Panc1 (cell line): ENCODE results near the gene ALOXE3.

Source experiments
- POLR2AphosphoS5 ChIP-seq: IDR thresholded peaks from 2 replicates; pipeline ENCODE4 v1.6.1; 2012; ENCODE audit warnings: mild to moderate bottlenecking, low read depth, low read length, moderate library complexity
- SIN3A ChIP-seq: IDR thresholded peaks from 2 replicates; pipeline ENCODE4 v1.6.1; 2012; ENCODE audit warnings: low read depth, mild to moderate bottlenecking, low read length, moderate library complexity, borderline replicate concordance; ENCODE audit not compliant: insufficient read depth
- TCF7L2 ChIP-seq: IDR thresholded peaks from 2 replicates; pipeline ENCODE4 v1.6.1; 2011; ENCODE audit warnings: mild to moderate bottlenecking, low read depth, low read length, inconsistent platforms
- TF ChIP-seq, protein P1 (sequence below), 2 experiments: IDR thresholded peaks; 2 replicates each; pipeline ENCODE4 v1.6.1; 2011 to 2012; ENCODE audit warnings: low read depth in 2 of 2, control low read depth in 1 of 2, low read length in 1 of 2, mild to moderate bottlenecking in 1 of 2, moderate library complexity in 1 of 2; ENCODE audit not compliant: insufficient read depth in 1 of 2
- TF ChIP-seq, protein P2 (sequence below): fragments of 450-650 bp; IDR thresholded peaks from 2 replicates; pipeline ENCODE4 v1.5.1; 2017; ENCODE audit warnings: mild to moderate bottlenecking

DNA sequence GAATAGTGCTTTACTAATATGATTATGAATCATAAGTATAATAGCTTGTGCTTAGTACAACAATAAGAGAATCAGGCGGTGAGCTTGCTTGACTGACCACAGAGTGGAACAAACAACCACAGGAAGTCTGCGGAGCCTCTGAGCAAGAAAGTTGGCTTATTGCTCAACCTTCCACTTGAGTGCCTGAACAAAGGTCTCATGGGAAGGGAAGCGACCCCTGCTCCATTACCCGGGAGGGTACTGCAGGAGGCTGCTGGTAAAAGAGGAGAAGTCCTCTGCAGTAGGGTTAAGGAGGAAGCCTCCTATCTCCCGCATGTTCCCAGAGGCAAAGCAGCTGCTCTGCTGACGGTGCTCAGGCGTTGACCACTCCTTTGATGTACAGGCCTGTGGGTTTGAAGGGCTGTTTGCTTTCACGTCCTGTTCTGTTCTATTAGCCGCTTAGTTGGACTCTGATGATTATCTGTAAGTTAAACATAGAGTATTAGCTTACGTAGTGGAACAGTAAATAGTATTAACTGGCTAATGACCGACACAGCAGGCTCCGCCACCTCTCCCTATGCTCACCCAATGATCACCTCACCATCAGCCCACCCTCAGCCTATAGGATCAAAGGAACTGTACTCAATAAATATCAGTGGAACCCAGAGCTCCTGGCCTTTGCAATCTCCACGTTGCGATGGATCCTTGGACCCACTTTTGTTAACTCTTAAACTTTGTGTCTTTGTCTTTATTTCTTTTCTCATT is 61.9 kb downstream of the ALOXE3 start:
- TF ChIP-seq, protein P1, sequence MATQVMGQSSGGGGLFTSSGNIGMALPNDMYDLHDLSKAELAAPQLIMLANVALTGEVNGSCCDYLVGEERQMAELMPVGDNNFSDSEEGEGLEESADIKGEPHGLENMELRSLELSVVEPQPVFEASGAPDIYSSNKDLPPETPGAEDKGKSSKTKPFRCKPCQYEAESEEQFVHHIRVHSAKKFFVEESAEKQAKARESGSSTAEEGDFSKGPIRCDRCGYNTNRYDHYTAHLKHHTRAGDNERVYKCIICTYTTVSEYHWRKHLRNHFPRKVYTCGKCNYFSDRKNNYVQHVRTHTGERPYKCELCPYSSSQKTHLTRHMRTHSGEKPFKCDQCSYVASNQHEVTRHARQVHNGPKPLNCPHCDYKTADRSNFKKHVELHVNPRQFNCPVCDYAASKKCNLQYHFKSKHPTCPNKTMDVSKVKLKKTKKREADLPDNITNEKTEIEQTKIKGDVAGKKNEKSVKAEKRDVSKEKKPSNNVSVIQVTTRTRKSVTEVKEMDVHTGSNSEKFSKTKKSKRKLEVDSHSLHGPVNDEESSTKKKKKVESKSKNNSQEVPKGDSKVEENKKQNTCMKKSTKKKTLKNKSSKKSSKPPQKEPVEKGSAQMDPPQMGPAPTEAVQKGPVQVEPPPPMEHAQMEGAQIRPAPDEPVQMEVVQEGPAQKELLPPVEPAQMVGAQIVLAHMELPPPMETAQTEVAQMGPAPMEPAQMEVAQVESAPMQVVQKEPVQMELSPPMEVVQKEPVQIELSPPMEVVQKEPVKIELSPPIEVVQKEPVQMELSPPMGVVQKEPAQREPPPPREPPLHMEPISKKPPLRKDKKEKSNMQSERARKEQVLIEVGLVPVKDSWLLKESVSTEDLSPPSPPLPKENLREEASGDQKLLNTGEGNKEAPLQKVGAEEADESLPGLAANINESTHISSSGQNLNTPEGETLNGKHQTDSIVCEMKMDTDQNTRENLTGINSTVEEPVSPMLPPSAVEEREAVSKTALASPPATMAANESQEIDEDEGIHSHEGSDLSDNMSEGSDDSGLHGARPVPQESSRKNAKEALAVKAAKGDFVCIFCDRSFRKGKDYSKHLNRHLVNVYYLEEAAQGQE (IDR thresholded peaks at IDR 0.05; ENCODE audit: insufficient read depth in 1 of 2, low read depth in 2 of 2, low read length in 1 of 2), result no peak
- no peak for TF ChIP-seq SIN3A
- TF ChIP-seq, protein P2, sequence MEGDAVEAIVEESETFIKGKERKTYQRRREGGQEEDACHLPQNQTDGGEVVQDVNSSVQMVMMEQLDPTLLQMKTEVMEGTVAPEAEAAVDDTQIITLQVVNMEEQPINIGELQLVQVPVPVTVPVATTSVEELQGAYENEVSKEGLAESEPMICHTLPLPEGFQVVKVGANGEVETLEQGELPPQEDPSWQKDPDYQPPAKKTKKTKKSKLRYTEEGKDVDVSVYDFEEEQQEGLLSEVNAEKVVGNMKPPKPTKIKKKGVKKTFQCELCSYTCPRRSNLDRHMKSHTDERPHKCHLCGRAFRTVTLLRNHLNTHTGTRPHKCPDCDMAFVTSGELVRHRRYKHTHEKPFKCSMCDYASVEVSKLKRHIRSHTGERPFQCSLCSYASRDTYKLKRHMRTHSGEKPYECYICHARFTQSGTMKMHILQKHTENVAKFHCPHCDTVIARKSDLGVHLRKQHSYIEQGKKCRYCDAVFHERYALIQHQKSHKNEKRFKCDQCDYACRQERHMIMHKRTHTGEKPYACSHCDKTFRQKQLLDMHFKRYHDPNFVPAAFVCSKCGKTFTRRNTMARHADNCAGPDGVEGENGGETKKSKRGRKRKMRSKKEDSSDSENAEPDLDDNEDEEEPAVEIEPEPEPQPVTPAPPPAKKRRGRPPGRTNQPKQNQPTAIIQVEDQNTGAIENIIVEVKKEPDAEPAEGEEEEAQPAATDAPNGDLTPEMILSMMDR, result no peak
- no peak for TF ChIP-seq POLR2AphosphoS5
- TF ChIP-seq TCF7L2, result no peak
